ENCODE measurements around the gene DAND5.

DAND5 gene

GRCh38 chr19:12986726-12987125 lies 17.4 kb downstream of the DAND5 start:
- TF ChIP-seq CTCF (IDR thresholded peaks at IDR 0.05; ENCODE audit: borderline replicate concordance, control extremely low read depth, extremely low read depth, insufficient read depth, missing control alignments) = no peak
- DNase-seq (ENCODE audit: low spot score) = no peak
- in situ Hi-C loops (cut with MboI; ENCODE audit: low sequenced_read_pairs, unreplicated experiment) = no loop called here

GRCh38 chr19:12987190-12987589 lies 17.8 kb downstream of the DAND5 start:
- in situ Hi-C loops (cut with MboI; ENCODE audit: low sequenced_read_pairs, unreplicated experiment) = no loop called here
- no peak for TF ChIP-seq CTCF (IDR thresholded peaks at IDR 0.05; ENCODE audit: borderline replicate concordance, control extremely low read depth, extremely low read depth, insufficient read depth, missing control alignments)
- DNase-seq (ENCODE audit: low spot score) = no peak

GRCh38 chr19:12987781-12988180 lies 18.4 kb downstream of the DAND5 start:
- DNase-seq (ENCODE audit: low spot score) = no peak
- in situ Hi-C loops (cut with MboI; ENCODE audit: low sequenced_read_pairs, unreplicated experiment) = no loop called here

GRCh38 chr19:12990431-12990830 lies 21.1 kb downstream of the DAND5 start:
- DNase-seq (ENCODE audit: low spot score) = no peak
- no peak for TF ChIP-seq CTCF (IDR thresholded peaks at IDR 0.05; ENCODE audit: borderline replicate concordance, control extremely low read depth, extremely low read depth, insufficient read depth, missing control alignments)
- in situ Hi-C loops (cut with MboI; ENCODE audit: low sequenced_read_pairs, unreplicated experiment) = no loop called here

More at GRCh38 chr19:12987781-12988180, 18.4 kb downstream of the DAND5 start:
- no peak for TF ChIP-seq CTCF (IDR thresholded peaks at IDR 0.05; ENCODE audit: borderline replicate concordance, control extremely low read depth, extremely low read depth, insufficient read depth, missing control alignments)

- DNase-seq (ENCODE audit: low spot score) = no peak
- in situ Hi-C loops (cut with MboI; ENCODE audit: low sequenced_read_pairs, unreplicated experiment) = no loop called here
- TF ChIP-seq CTCF (IDR thresholded peaks at IDR 0.05; ENCODE audit: borderline replicate concordance, control extremely low read depth, extremely low read depth, insufficient read depth, missing control alignments) = no peak
Observed at GRCh38 chr19:12990853-12991252, 21.5 kb downstream of the DAND5 start.

- in situ Hi-C loops (cut with MboI; ENCODE audit: low sequenced_read_pairs, unreplicated experiment) = no loop called here
- no peak for TF ChIP-seq CTCF (IDR thresholded peaks at IDR 0.05; ENCODE audit: borderline replicate concordance, control extremely low read depth, extremely low read depth, insufficient read depth, missing control alignments)
- no peak for DNase-seq (ENCODE audit: low spot score)
Observed at GRCh38 chr19:12991296-12991695, 21.9 kb downstream of the DAND5 start.

GRCh38 chr19:12992729-12993128 lies 23.4 kb downstream of the DAND5 start:
- in situ Hi-C loops (cut with MboI; ENCODE audit: low sequenced_read_pairs, unreplicated experiment) = no loop called here
- no peak for TF ChIP-seq CTCF (IDR thresholded peaks at IDR 0.05; ENCODE audit: borderline replicate concordance, control extremely low read depth, extremely low read depth, insufficient read depth, missing control alignments)
- DNase-seq (ENCODE audit: low spot score) = no peak

Measured in GM13976 (cell line).